HG03060 (cell line): ENCODE measurements around the gene PERM1.
"Not testable (repeated sequence)": the region's sequence is repeated elsewhere in the genome, so short reads cannot be mapped to it uniquely, and the experiment has no call there.

Experiments
- ATAC-seq: cut with Tn5 transposase; IDR thresholded peaks from one replicate; pipeline ENCODE4 v1.9.1; 2021; ENCODE audit warnings: low read depth, moderate number of reproducible peaks; ENCODE audit not compliant: unreplicated experiment

Gene PERM1

GRCh38 chr1:952201-952600, 29.7 kb downstream of the PERM1 start:
- no peak for ATAC-seq

- ATAC-seq, result no peak
Observed at GRCh38 chr1:951364-951763, 30.5 kb downstream of the PERM1 start.

GRCh38 chr1:950881-951280, 31.0 kb downstream of the PERM1 start:
- ATAC-seq, result no peak

GRCh38 chr1:950268-950667, 31.6 kb downstream of the PERM1 start:
- ATAC-seq, result no peak

- ATAC-seq, result no peak
Observed at GRCh38 chr1:947958-948357, 33.9 kb downstream of the PERM1 start.

GRCh38 chr1:946811-947210, 35.1 kb downstream of the PERM1 start:
- not testable (repeated sequence) for ATAC-seq

- ATAC-seq, result no peak
Observed at GRCh38 chr1:945688-946556, 36.0 kb downstream of the PERM1 start.

GRCh38 chr1:944341-945325, 37.3 kb downstream of the PERM1 start:
- no peak for ATAC-seq

GRCh38 chr1:943545-944340, 38.1 kb downstream of the PERM1 start:
- ATAC-seq, result no peak

- ATAC-seq, result no peak
Observed at GRCh38 chr1:942864-943533, 38.9 kb downstream of the PERM1 start.

GRCh38 chr1:942411-942821, 39.5 kb downstream of the PERM1 start:
- ATAC-seq, result no peak

GRCh38 chr1:941588-942383, 40.1 kb downstream of the PERM1 start:
- ATAC-seq, result no peak

GRCh38 chr1:941015-941587, 40.8 kb downstream of the PERM1 start:
- no peak for ATAC-seq

GRCh38 chr1:940107-941014, 41.5 kb downstream of the PERM1 start:
- ATAC-seq, result no peak

GRCh38 chr1:939511-940106, 42.3 kb downstream of the PERM1 start:
- ATAC-seq, result no peak

GRCh38 chr1:938711-939489, 43.0 kb downstream of the PERM1 start:
- no peak for ATAC-seq
